RPMI7951 (cell line): ENCODE measurements around the gene ADAM15. TPM values are rescaled to one million over a fixed set of nuclear protein-coding genes. Genes with fewer than 3 reads are reported as not detected.

Experiments
- total RNA-seq: library from RNA; depleted of rRNA; stranded (reverse); fragments of >200 nt; shearing (Covaris generic); gene quantifications from 2 replicates; pipeline ENCODE4 v1.2.3, GENCODE V29; 2014; rRNA removed

ADAM15 gene
- total RNA-seq, 1 experiment from 2014 or later: 30.6 TPM

Other genes with a start within 250 kb of the ADAM15 start
- gene KCNN3, start 181.0 kb upstream of the ADAM15 start, total RNA-seq: 0.29 and 0.72 TPM in 2 replicates
- 8.7 and 9.3 TPM in 2 replicates for gene PMVK, start 114.6 kb upstream of the ADAM15 start, total RNA-seq
- 14.7 and 23.3 TPM in 2 replicates for gene PBXIP1, start 95.2 kb upstream of the ADAM15 start, total RNA-seq
- 16.1 and 18.4 TPM in 2 replicates for gene PYGO2, start 89.5 kb upstream of the ADAM15 start, total RNA-seq
- gene SHC1, start 80.6 kb upstream of the ADAM15 start, total RNA-seq: 111 and 115 TPM in 2 replicates
- 344 and 400 TPM in 2 replicates for gene CKS1B, start 76.6 kb upstream of the ADAM15 start, total RNA-seq
- 22.5 and 26.0 TPM in 2 replicates for gene FLAD1, start 68.0 kb upstream of the ADAM15 start, total RNA-seq
- gene LENEP, start 57.7 kb upstream of the ADAM15 start, total RNA-seq: 1.7 TPM in 1 of 2 replicates, not detected in the other
- 4.9 and 6.9 TPM in 2 replicates for gene ZBTB7B, start 48.5 kb upstream of the ADAM15 start, total RNA-seq
- gene DCST2, start 17.5 kb upstream of the ADAM15 start, total RNA-seq: not detected in 2 replicates
- gene DCST1, start 17.5 kb upstream of the ADAM15 start, total RNA-seq: not detected in 2 replicates
- gene EFNA4, start 12.4 kb downstream of the ADAM15 start, total RNA-seq: 4.7 and 5.8 TPM in 2 replicates
- 0.48 and 0.68 TPM in 2 replicates for gene EFNA3, start 27.5 kb downstream of the ADAM15 start, total RNA-seq
- gene EFNA1, start 76.6 kb downstream of the ADAM15 start, total RNA-seq: 0.59 and 2.5 TPM in 2 replicates
- 24.2 and 32.5 TPM in 2 replicates for gene SLC50A1, start 84.5 kb downstream of the ADAM15 start, total RNA-seq
- gene DPM3, start 89.2 kb downstream of the ADAM15 start, total RNA-seq: 65.8 and 168 TPM in 2 replicates
- gene KRTCAP2, start 122.0 kb downstream of the ADAM15 start, total RNA-seq: 169 and 172 TPM in 2 replicates
- 2.3 and 2.9 TPM in 2 replicates for gene TRIM46, start 122.5 kb downstream of the ADAM15 start, total RNA-seq
- 4.1 and 8.1 TPM in 2 replicates for gene THBS3, start 156.6 kb downstream of the ADAM15 start, total RNA-seq
- gene MTX1, start 157.4 kb downstream of the ADAM15 start, total RNA-seq: 88.3 and 97.7 TPM in 2 replicates
- gene ENTREP3, start 204.2 kb downstream of the ADAM15 start, total RNA-seq: 3.2 and 4.2 TPM in 2 replicates
- 69.0 and 73.9 TPM in 2 replicates for gene SCAMP3, start 211.0 kb downstream of the ADAM15 start, total RNA-seq
- 13.1 and 20.8 TPM in 2 replicates for gene CLK2, start 222.2 kb downstream of the ADAM15 start, total RNA-seq
- gene HCN3, start 226.1 kb downstream of the ADAM15 start, total RNA-seq: 0.36 and 0.59 TPM in 2 replicates